ENCODE data around the gene PISD.
"Not testable (repeated sequence)": the region's sequence is repeated elsewhere in the genome, so short reads cannot be mapped to it uniquely, and the experiment has no call there.

PISD gene

DNA sequence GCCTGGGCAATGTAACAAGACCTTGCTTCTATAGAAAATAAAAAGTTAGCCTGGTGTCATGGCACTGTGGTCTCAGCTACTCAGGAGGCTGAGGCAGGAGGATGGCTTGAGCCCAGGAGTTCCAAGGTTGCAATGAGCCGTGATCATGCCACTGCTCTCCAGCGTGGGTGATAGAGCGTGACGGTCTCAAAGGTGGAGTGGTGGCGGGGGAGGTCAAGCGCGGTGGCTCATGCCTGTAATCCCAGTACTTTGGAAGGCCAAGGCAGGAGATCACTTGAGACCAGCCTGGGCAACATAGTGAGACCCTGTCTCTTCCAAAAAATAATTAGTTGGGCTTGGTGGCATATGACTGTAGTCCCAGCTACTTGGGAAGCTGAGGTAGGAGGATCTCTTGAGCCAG lies 16.7 kb upstream of the PISD start:
- H3K27me3 Mint-ChIP-seq: no peaks in the 10 kb centered on the region
- ATAC-seq (replicated peaks; ENCODE audit: extremely low read depth, poor library complexity, severe bottlenecking): no peak

DNA sequence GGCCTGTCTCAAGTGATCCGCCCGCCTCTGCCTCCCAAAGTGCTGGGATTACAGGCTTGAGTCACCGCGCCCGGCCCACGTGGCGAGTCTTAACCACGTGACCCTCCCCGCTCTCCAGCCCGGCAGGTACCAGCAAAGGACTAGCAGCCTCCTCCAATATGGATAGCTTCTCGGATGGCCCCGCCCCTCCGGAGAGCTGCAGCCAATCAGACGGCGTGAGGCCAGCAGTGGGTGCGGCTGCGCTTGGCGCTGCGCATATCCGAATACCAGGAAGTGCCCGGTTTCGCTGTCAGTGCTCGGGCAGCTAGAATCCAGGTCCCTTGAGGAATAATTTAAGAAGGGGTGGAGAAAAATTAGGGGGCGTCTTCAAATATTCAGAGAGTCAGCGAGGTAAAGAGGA lies 14.7 kb upstream of the PISD start:
- H3K27ac Mint-ChIP-seq (ENCODE audit: low read depth): peak overlapping the region; percentile 97
- peak overlapping the region; percentile 86 for H3K4me3 Mint-ChIP-seq
- no peaks in the 10 kb centered on the region for H3K27me3 Mint-ChIP-seq
- H3K9me3 Mint-ChIP-seq: no peaks in the 10 kb centered on the region
- H3K36me3 Mint-ChIP-seq (ENCODE audit: insufficient read depth): peaks cover 6% of the 10 kb centered on the region
- ATAC-seq (replicated peaks; ENCODE audit: extremely low read depth, poor library complexity, severe bottlenecking) (peak; percentile 100), DNase-seq (ENCODE audit: low spot score in 2 of 2) (peak; percentile 81 to 85)
- H3K4me1 Mint-ChIP-seq: peaks cover 11% of the 10 kb centered on the region

More for the DNA sequence above, 16.7 kb upstream of the PISD start:
- no peak overlapping the region for H3K27ac Mint-ChIP-seq (ENCODE audit: low read depth)
- no peaks in the 10 kb centered on the region for H3K9me3 Mint-ChIP-seq
- peaks cover 11% of the 10 kb centered on the region for H3K4me1 Mint-ChIP-seq
- peaks cover 6% of the 10 kb centered on the region for H3K36me3 Mint-ChIP-seq (ENCODE audit: insufficient read depth)
- DNase-seq (ENCODE audit: low spot score in 2 of 2): no peak
- no peak overlapping the region for H3K4me3 Mint-ChIP-seq

DNA sequence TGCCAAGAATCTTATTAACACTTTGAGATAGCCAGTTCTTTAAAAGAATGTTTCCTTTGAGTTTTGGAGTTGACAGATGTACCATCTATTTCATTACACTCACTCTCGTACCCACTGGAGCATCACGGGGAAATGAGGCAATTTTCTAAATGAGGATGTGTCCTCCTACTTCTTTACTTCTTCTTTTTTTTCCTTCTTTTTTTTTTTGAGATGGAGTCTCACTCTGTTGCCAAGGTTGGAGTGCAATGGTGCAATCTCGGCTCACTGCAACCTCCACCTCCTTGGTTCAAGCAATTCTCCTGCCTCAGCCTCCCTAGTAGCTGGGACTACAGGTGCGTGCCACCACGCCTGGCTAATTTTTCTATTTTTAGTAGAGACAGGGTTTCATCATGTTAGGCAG lies 12.2 kb upstream of the PISD start:
- not testable (repeated sequence) for H3K36me3 Mint-ChIP-seq (ENCODE audit: insufficient read depth); ATAC-seq (replicated peaks; ENCODE audit: extremely low read depth, poor library complexity, severe bottlenecking); H3K27me3 Mint-ChIP-seq; H3K27ac Mint-ChIP-seq (ENCODE audit: low read depth); DNase-seq (ENCODE audit: low spot score in 2 of 2); H3K9me3 Mint-ChIP-seq; H3K4me3 Mint-ChIP-seq
- H3K4me1 Mint-ChIP-seq: peaks cover 11% of the 10 kb centered on the region

DNA sequence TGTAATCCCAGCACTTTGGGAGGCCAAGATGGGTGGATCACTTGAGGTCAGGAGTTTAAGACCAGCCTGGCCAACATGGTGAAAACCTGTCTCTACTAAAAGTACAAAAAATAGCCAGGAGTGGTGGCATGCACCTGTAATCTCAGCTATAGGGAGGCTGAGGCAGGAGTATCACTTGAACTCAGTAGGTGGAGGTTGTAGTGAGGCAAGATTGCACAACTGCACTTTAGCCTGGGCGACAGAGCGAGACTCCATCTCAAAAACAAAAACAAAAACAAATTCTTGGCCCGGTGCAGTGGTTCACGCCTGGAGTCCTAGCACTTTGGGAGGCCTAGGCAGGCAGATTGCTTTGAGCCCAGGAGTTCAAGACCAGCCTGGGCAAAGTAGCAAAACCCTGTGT lies 6.8 kb upstream of the PISD start:
- not testable (repeated sequence) for H3K27me3 Mint-ChIP-seq; H3K4me3 Mint-ChIP-seq; H3K27ac Mint-ChIP-seq (ENCODE audit: low read depth); H3K4me1 Mint-ChIP-seq; H3K36me3 Mint-ChIP-seq (ENCODE audit: insufficient read depth); DNase-seq (ENCODE audit: low spot score in 2 of 2); ATAC-seq (replicated peaks; ENCODE audit: extremely low read depth, poor library complexity, severe bottlenecking); H3K9me3 Mint-ChIP-seq

DNA sequence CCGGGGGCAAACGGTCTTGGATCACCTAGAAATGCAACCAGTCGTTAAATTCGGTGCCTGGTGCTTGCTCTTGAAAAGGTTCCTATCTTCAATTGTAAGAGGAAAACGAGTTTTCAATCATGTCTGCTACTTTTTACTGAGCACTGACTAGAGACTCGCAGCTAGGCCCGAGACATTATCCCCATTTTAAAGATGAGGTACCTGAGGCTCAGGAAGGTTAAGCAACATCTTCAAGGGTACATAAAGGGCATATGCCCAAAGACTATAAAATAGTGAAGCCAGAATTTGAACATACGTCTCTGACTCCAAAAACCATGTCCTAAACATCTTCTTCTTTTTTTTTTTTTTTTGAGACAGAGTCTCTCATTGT lies 638 bp upstream of the PISD start:
- DNase-seq (ENCODE audit: low spot score in 2 of 2): no peak
- H3K27ac Mint-ChIP-seq (ENCODE audit: low read depth): peak overlapping the region; percentile 99
- no peaks in the 10 kb centered on the region for H3K27me3 Mint-ChIP-seq
- no peak for ATAC-seq (replicated peaks; ENCODE audit: extremely low read depth, poor library complexity, severe bottlenecking)
- peak overlapping the region; percentile 95 for H3K4me3 Mint-ChIP-seq
- H3K36me3 Mint-ChIP-seq (ENCODE audit: insufficient read depth): peaks cover 15% of the 10 kb centered on the region
- peaks cover 19% of the 10 kb centered on the region for H3K4me1 Mint-ChIP-seq
- no peaks in the 10 kb centered on the region for H3K9me3 Mint-ChIP-seq

DNA sequence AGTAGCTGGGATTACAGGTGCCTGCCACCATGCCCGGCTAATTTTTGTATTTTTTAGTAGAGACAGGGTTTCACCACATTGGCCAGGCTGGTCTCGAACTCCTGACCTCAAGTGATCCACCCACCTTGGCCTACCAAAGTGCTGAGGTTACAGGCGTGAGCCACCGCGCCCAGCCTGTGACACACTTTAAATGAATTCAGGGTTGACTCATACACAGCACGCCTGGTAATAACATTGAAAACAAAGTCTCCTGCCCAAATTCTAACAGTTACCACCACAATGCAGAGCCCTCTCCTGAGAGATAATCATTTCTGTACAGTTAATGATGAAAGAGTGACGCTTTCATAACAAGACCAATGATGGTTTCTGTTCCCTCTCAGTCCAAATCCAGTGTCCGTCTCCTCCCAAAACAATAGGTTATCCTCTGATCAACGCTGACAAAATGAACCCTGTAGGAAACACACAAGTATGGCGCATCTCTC lies 1.1 kb downstream of the PISD start:
- H3K4me1 Mint-ChIP-seq: peaks cover 19% of the 10 kb centered on the region
- DNase-seq (ENCODE audit: low spot score in 2 of 2): peak in 1 of 2 donors; percentile 18
- ATAC-seq (replicated peaks; ENCODE audit: extremely low read depth, poor library complexity, severe bottlenecking): not testable (repeated sequence)

DNA sequence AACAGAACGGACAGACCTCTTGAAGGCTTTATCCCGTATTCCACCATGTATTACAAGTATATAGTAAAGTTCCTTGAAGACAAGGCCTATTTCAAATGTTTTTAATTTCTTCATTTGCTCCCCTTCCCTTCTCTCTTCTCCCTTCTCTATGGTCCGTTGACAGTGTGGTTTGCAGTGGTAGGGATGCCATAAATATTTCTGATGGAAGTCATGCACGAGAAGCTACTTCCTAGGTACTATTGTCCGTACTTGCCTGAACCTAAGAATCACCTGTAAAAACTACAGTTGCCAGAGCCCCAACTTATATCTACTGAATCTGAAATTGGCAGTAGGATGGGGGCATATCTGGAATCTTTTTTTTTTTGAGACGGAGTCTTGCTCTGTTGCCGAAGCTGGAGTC lies 2.8 kb downstream of the PISD start:
- H3K4me3 Mint-ChIP-seq: no peak overlapping the region

More for the DNA sequence above, 1.1 kb downstream of the PISD start:
- Mint-ChIP-seq H3K27ac (ENCODE audit: low read depth) (peak overlapping the region; percentile 99), H3K4me3 (peak overlapping the region; percentile 95), H3K36me3 (ENCODE audit: insufficient read depth) (peaks cover 15% of the 10 kb centered on the region)
- H3K27me3 Mint-ChIP-seq, H3K9me3 Mint-ChIP-seq: not testable (repeated sequence)

DNA sequence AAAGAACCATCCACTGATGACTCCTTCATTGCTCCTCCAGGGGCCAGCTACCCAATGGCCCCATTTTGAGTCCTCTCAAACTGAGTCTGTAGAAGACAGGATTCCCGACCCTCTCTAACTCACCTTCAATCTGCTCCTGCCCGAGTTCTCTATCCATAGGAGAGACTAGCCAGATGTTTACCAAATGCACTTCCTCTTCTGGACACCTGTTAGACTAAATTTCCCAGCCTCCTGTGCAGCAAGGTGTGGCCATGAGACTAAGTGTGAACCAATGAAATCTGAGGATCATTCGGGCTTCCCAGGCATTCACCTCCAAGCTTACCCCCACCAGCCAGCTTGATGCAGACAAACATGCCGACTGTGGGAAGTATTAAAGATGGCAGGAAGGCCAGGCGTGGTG lies 7.6 kb downstream of the PISD start:
- Mint-ChIP-seq H3K27ac (ENCODE audit: low read depth) (no peak overlapping the region), H3K9me3 (no peaks in the 10 kb centered on the region), H3K36me3 (ENCODE audit: insufficient read depth) (peaks cover 8% of the 10 kb centered on the region), H3K27me3 (no peaks in the 10 kb centered on the region), H3K4me3 (no peak overlapping the region), H3K4me1 (peaks cover 9% of the 10 kb centered on the region)
- ATAC-seq (replicated peaks; ENCODE audit: extremely low read depth, poor library complexity, severe bottlenecking) (no peak), DNase-seq (ENCODE audit: low spot score in 2 of 2) (no peak)

More for the DNA sequence above, 2.8 kb downstream of the PISD start:
- H3K4me1 Mint-ChIP-seq: peaks cover 21% of the 10 kb centered on the region
- no peaks in the 10 kb centered on the region for H3K9me3 Mint-ChIP-seq
- ATAC-seq (replicated peaks; ENCODE audit: extremely low read depth, poor library complexity, severe bottlenecking): no peak
- H3K27ac Mint-ChIP-seq (ENCODE audit: low read depth): no peak overlapping the region
- peaks cover 15% of the 10 kb centered on the region for H3K36me3 Mint-ChIP-seq (ENCODE audit: insufficient read depth)
- no peak for DNase-seq (ENCODE audit: low spot score in 2 of 2)
- H3K27me3 Mint-ChIP-seq: no peaks in the 10 kb centered on the region

DNA sequence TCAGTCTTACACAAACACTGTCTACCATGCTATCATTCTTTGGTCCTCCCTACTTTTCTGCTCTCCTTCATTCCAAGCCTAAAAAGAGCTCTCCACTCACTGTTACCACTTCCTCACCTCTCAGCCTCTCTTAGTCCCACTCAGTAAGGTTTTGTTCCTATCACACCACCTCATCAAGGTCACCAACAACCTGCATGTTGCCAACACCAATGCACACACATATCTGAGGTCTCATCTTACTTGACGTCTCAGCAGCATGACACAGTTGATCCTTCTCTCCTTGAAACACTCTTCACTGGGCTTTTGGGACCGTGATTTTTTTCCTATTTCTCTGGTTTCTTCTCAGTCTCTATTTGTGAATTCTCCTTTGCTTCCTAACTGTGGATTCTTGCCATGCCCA lies 8.1 kb downstream of the PISD start:
- Mint-ChIP-seq H3K9me3 (no peaks in the 10 kb centered on the region), H3K27me3 (no peaks in the 10 kb centered on the region), H3K4me1 (peaks cover 9% of the 10 kb centered on the region), H3K36me3 (ENCODE audit: insufficient read depth) (peaks cover 8% of the 10 kb centered on the region), H3K4me3 (no peak overlapping the region), H3K27ac (ENCODE audit: low read depth) (no peak overlapping the region)
- DNase-seq (ENCODE audit: low spot score in 2 of 2) (no peak), ATAC-seq (replicated peaks; ENCODE audit: extremely low read depth, poor library complexity, severe bottlenecking) (no peak)

DNA sequence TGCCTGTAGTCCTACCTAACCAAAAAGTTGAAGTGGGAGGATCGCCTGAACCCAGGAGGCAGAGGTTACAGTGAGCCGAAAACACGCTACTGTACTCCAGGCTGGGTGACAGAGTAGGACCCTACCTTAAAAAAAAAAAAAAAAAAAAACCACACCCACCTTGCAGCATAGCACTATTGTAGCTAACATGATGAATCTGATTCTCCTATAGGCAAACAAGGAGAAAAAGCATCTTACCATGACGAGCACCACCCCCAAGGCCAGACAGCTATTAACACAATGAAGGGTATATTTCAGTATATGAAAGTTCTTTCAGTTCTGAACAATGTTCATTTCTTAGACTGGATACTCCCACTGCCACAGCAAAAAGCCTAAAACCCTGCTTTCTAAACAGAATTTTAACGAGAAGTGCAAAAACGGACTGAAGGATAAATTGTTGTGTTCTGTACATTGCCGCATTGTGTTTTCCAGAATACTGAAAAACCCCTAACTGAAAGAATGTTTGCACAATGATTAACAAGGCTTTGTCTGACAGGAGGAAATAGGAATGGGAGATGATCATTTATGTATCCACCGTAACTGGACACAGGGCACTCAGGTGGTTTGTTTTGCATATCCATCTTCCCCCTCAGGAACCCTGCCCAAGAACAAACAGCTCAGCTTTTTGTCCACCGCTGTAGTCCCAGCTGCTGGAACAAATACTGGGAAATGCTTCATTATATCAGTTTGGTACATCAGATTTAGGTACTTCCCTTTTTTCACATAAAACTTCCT lies 8.9 kb downstream of the PISD start:
- no peaks in the 10 kb centered on the region for H3K27me3 Mint-ChIP-seq

DNA sequence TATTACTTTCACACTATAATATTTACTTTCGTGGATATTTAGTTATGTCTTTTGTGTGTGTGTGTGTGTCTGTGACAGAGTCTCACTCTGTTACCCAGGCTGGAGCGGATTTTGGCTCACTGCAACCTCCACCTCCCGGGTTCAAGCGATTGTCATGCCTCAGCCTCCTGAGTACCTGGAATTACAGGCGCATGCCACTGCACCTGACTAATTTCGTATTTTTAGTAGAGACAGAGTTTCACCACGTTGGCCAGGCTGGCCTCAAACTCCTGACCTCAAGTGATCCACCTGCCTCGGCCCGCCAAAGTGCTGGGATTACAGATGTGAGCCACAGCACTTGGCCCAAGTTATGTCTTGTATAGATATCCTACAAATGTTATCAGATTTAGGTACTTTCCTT lies 9.9 kb downstream of the PISD start:
- no peak for DNase-seq (ENCODE audit: low spot score in 2 of 2)
- H3K4me3 Mint-ChIP-seq: no peak overlapping the region
- no peaks in the 10 kb centered on the region for H3K27me3 Mint-ChIP-seq
- H3K36me3 Mint-ChIP-seq (ENCODE audit: insufficient read depth): peaks cover 20% of the 10 kb centered on the region
- H3K27ac Mint-ChIP-seq (ENCODE audit: low read depth): no peak overlapping the region
- peaks cover 9% of the 10 kb centered on the region for H3K4me1 Mint-ChIP-seq
- ATAC-seq (replicated peaks; ENCODE audit: extremely low read depth, poor library complexity, severe bottlenecking): no peak
- H3K9me3 Mint-ChIP-seq: no peaks in the 10 kb centered on the region

More for the DNA sequence above, 8.9 kb downstream of the PISD start:
- Mint-ChIP-seq H3K4me3 (no peak overlapping the region), H3K9me3 (no peaks in the 10 kb centered on the region), H3K27ac (ENCODE audit: low read depth) (no peak overlapping the region), H3K4me1 (peaks cover 9% of the 10 kb centered on the region), H3K36me3 (ENCODE audit: insufficient read depth) (peaks cover 14% of the 10 kb centered on the region)
- no peak for DNase-seq (ENCODE audit: low spot score in 2 of 2)
- ATAC-seq (replicated peaks; ENCODE audit: extremely low read depth, poor library complexity, severe bottlenecking): no peak

DNA sequence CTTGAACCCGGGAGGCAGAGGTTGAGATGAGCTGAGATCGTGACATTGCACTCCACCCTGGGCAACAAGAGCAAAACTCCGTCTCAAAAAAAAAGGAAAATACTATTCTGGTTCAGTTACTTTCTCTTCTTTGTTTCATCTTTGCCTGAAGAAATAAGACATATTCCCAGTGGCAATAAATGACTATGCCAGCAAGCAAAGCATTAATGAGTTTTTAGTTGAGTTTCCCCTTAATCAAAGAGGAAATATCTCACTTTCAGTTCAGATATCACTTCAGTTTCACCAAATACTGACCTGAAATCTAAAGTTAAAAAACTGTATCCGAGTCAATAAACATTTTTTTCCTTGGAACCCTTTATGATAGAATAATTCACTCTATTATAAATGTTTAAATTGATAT lies 10.4 kb downstream of the PISD start:
- ATAC-seq (replicated peaks; ENCODE audit: extremely low read depth, poor library complexity, severe bottlenecking) (no peak), DNase-seq (ENCODE audit: low spot score in 2 of 2) (no peak)
- Mint-ChIP-seq H3K4me3 (no peak overlapping the region), H3K4me1 (peaks cover 9% of the 10 kb centered on the region), H3K27me3 (no peaks in the 10 kb centered on the region), H3K27ac (ENCODE audit: low read depth) (peak overlapping the region; percentile 78), H3K36me3 (ENCODE audit: insufficient read depth) (peaks cover 23% of the 10 kb centered on the region), H3K9me3 (no peaks in the 10 kb centered on the region)

DNA sequence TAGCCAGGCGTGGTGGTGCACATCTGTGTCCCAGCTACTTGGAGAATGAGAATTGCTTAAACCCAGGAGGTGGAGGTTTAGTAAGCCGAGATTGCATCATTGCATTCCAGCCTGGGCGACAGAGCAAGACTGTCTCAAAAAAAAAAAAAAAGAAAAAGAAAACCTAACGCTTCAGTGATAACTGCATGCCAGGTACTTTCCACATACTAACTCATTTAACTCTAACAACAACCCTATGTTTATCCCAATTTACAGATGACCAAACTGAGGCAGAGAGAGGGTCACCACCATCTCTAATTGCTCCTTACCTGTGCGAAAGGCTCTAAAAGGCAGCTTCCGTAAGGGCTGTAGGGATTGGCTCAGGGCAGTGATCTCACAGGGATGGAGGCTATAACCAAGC lies 11.6 kb downstream of the PISD start:
- no peak for DNase-seq (ENCODE audit: low spot score in 2 of 2)
- H3K27me3 Mint-ChIP-seq: no peaks in the 10 kb centered on the region
- H3K4me1 Mint-ChIP-seq: peaks cover 9% of the 10 kb centered on the region
- ATAC-seq (replicated peaks; ENCODE audit: extremely low read depth, poor library complexity, severe bottlenecking): no peak
- peaks cover 31% of the 10 kb centered on the region for H3K36me3 Mint-ChIP-seq (ENCODE audit: insufficient read depth)
- no peak overlapping the region for H3K27ac Mint-ChIP-seq (ENCODE audit: low read depth)
- no peak overlapping the region for H3K4me3 Mint-ChIP-seq
- no peaks in the 10 kb centered on the region for H3K9me3 Mint-ChIP-seq
